Measurements from ENCODE around the gene DLX2. TPM values are rescaled to one million over a fixed set of nuclear protein-coding genes. Genes with fewer than 3 reads are reported as not detected.
A peak's percentile ranks its signal among the peaks of the same experiment; 100 is the strongest.

Gene DLX2
- total and polyA plus RNA-seq, 2 donors from 2014 or later, result not detected

DNA sequence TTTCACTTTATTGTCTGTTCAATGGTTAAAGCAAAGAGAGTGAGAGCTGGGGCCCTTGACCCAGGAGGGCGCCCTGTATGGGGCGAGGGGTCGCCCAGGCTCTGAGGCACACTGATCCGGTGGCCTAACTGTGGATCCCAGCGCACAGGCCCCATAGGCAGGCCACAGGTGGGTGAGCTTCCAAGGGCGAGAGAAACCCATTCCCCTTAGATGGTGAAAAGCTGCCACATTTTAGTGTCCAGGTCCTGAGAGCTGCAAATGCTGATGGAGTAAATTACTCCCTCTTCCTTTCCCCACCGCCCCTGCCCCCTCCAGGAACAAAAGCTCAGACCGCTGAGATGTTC, 5.9 kb upstream of the DLX2 start:
- DNase-seq, result peak in 1 of 5 donors; percentile 8

GRCh38 chr2:172107690-172108586, 5.2 kb upstream of the DLX2 start:
- H3K4me3 ChIP-seq (ENCODE audit: low read length in 3 of 3), result no peak overlapping the region
- H3K27ac ChIP-seq (ENCODE audit: low read depth in 2 of 2, low read length in 2 of 2), result no peak overlapping the region
- intact Hi-C loops (cut with DNase I), result no loop called here
- peaks cover 3 to 10% (median 9%) of the 10 kb centered on the region in 3 donors for H3K4me1 ChIP-seq (ENCODE audit: control insufficient read depth in 2 of 3, insufficient read depth in 2 of 3, low read depth in 1 of 3, low read length in 3 of 3)
- TF ChIP-seq, protein P1, sequence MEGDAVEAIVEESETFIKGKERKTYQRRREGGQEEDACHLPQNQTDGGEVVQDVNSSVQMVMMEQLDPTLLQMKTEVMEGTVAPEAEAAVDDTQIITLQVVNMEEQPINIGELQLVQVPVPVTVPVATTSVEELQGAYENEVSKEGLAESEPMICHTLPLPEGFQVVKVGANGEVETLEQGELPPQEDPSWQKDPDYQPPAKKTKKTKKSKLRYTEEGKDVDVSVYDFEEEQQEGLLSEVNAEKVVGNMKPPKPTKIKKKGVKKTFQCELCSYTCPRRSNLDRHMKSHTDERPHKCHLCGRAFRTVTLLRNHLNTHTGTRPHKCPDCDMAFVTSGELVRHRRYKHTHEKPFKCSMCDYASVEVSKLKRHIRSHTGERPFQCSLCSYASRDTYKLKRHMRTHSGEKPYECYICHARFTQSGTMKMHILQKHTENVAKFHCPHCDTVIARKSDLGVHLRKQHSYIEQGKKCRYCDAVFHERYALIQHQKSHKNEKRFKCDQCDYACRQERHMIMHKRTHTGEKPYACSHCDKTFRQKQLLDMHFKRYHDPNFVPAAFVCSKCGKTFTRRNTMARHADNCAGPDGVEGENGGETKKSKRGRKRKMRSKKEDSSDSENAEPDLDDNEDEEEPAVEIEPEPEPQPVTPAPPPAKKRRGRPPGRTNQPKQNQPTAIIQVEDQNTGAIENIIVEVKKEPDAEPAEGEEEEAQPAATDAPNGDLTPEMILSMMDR (IDR thresholded peaks at IDR 0.05; ENCODE audit: borderline replicate concordance, extremely low read depth, insufficient read depth), result no peak
- H3K27me3 ChIP-seq (ENCODE audit: control insufficient read depth, insufficient read depth, low read length), result peaks cover 52% of the 10 kb centered on the region
- no peaks in the 10 kb centered on the region for H3K36me3 ChIP-seq (ENCODE audit: control insufficient read depth in 2 of 3, insufficient read depth in 3 of 3, low read length in 3 of 3)
- DNase-seq (peak in 2 of 5 donors; percentile 8 to 9), FAIRE-seq (no peak)
- H3K9me3 ChIP-seq (ENCODE audit: control insufficient read depth in 2 of 3, insufficient read depth in 1 of 3, low read length in 3 of 3), result no peaks in the 10 kb centered on the region
- H3K9ac ChIP-seq (ENCODE audit: low read length in 3 of 3), result no peak overlapping the region

More for the DNA sequence above, 5.9 kb upstream of the DLX2 start:
- no peak overlapping the region for H3K27ac ChIP-seq (ENCODE audit: low read depth in 2 of 2, low read length in 2 of 2)
- TF ChIP-seq, protein P1 (IDR thresholded peaks at IDR 0.05; ENCODE audit: borderline replicate concordance, extremely low read depth, insufficient read depth), result no peak
- H3K4me3 ChIP-seq (ENCODE audit: low read length in 3 of 3), result no peak overlapping the region
- no peaks in the 10 kb centered on the region for H3K36me3 ChIP-seq (ENCODE audit: control insufficient read depth in 2 of 3, insufficient read depth in 3 of 3, low read length in 3 of 3)
- H3K9me3 ChIP-seq (ENCODE audit: control insufficient read depth in 2 of 3, insufficient read depth in 1 of 3, low read length in 3 of 3), result no peaks in the 10 kb centered on the region
- H3K4me1 ChIP-seq (ENCODE audit: control insufficient read depth in 2 of 3, insufficient read depth in 2 of 3, low read depth in 1 of 3, low read length in 3 of 3), result peaks cover 0 to 7% (median 6%) of the 10 kb centered on the region in 3 donors
- no peak for FAIRE-seq
- H3K9ac ChIP-seq (ENCODE audit: low read length in 3 of 3), result no peak overlapping the region
- intact Hi-C loops (cut with DNase I), result no loop called here
- peaks cover 46% of the 10 kb centered on the region for H3K27me3 ChIP-seq (ENCODE audit: control insufficient read depth, insufficient read depth, low read length)

DNA sequence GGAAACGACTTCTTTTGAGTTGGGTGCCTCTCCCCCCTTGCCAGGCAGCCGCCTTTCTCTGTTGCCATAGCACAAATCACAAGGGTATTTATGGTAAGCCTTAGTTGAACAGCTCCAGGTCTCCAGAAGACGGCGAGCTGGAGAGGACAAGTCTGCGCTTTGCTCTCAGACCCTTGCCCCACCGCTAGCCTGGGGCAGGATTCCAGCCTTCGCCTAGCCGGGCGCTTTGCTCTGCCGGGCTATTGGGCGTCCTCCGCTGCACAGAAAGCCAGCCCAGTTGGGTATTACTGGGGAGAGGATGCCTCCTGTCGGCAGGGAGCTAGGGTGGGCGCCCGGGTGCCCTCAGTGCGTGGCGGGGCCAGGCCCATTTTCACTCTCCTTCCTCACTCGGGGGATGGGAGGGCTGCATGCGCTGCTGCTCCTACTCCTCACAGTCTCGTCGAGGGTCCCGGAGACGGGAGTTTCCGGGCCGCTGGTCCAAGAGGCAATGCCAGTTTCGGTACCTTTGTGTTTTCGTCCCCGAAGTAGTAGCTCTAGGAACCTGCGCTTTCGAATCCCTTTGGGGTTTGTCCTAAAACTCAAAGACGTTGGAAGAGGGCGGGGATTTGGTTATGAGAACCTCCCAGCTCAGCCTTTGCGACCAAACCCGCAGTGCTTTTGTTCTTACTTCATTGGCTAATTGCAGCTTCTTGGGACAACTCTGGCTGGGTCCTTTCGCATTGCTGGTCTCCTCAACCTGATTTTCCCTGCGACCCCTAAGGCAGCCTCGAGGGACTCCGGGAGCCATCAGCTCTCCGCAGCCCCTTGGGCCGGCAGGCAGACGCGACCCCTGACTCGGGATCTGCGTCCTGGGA, 3.6 kb upstream of the DLX2 start:
- Histone ChIP-seq H3K4me1 (ENCODE audit: control insufficient read depth in 2 of 3, insufficient read depth in 2 of 3, low read depth in 1 of 3, low read length in 3 of 3) (peaks cover 3 to 17% (median 10%) of the 10 kb centered on the region in 3 donors), H3K36me3 (ENCODE audit: control insufficient read depth in 2 of 3, insufficient read depth in 3 of 3, low read length in 3 of 3) (no peaks in the 10 kb centered on the region), H3K27ac (ENCODE audit: low read depth in 2 of 2, low read length in 2 of 2) (no peak overlapping the region), H3K4me3 (ENCODE audit: low read length in 3 of 3) (peak overlapping the region in 1 of 3 donors; percentile 21), H3K9ac (ENCODE audit: low read length in 3 of 3) (no peak overlapping the region), H3K27me3 (ENCODE audit: control insufficient read depth, insufficient read depth, low read length) (peaks cover 59% of the 10 kb centered on the region), H3K9me3 (ENCODE audit: control insufficient read depth in 2 of 3, insufficient read depth in 1 of 3, low read length in 3 of 3) (no peaks in the 10 kb centered on the region)
- FAIRE-seq (no peak), DNase-seq (peak; percentile 50 to 75 (median 64))
- TF ChIP-seq, protein P1 (IDR thresholded peaks at IDR 0.05; ENCODE audit: borderline replicate concordance, extremely low read depth, insufficient read depth), result peak; percentile 4
- intact Hi-C loops (cut with DNase I), result no loop called here
